Measurements from ENCODE around the gene THADA.

Gene THADA

GRCh38 chr2:43255296-43255910 lies 340.4 kb downstream of the THADA start:
- no peaks in the 10 kb centered on the region for H4K20me1 ChIP-seq (ENCODE audit: insufficient read depth, low read length)
- no peaks in the 10 kb centered on the region for H3K9me2 ChIP-seq (ENCODE audit: low read depth, low read length)
- no peaks in the 10 kb centered on the region for H3F3A ChIP-seq (ENCODE audit: insufficient read depth, low read length)
- no peaks in the 10 kb centered on the region for H3K4me1 ChIP-seq (ENCODE audit: insufficient read depth, low read length, severe bottlenecking)
- H3K27ac ChIP-seq (ENCODE audit: low read depth, low read length, poor library complexity, severe bottlenecking), result no peak overlapping the region
- H2AFZ ChIP-seq (ENCODE audit: low read length), result no peak overlapping the region
- no peak overlapping the region for H3K4me3 ChIP-seq (ENCODE audit: low read depth, low read length, poor library complexity, severe bottlenecking)
- H3K9me3 ChIP-seq (ENCODE audit: low read length), result no peaks in the 10 kb centered on the region
- H3K27me3 ChIP-seq (ENCODE audit: insufficient read depth, low read length), result no peaks in the 10 kb centered on the region
- H3K36me3 ChIP-seq (ENCODE audit: insufficient read depth, low read length), result no peaks in the 10 kb centered on the region
- H3K9ac ChIP-seq (ENCODE audit: low read length), result no peak overlapping the region
- TF ChIP-seq CTCF (IDR thresholded peaks at IDR 0.05; ENCODE audit: low read length) (no peak), EZH2 (IDR thresholded peaks at IDR 0.05; ENCODE audit: borderline replicate concordance, low read length) (no peak)
- H3K79me2 ChIP-seq (ENCODE audit: insufficient read depth, low read length), result no peaks in the 10 kb centered on the region
- H3K4me2 ChIP-seq (ENCODE audit: low read length), result no peak overlapping the region

- H4K20me1 ChIP-seq (ENCODE audit: insufficient read depth, low read length), result no peaks in the 10 kb centered on the region
- no peaks in the 10 kb centered on the region for H3F3A ChIP-seq (ENCODE audit: insufficient read depth, low read length)
- H3K27me3 ChIP-seq (ENCODE audit: insufficient read depth, low read length), result no peaks in the 10 kb centered on the region
- no peaks in the 10 kb centered on the region for H3K9me3 ChIP-seq (ENCODE audit: low read length)
- no peak overlapping the region for H3K9ac ChIP-seq (ENCODE audit: low read length)
- H3K4me3 ChIP-seq (ENCODE audit: low read depth, low read length, poor library complexity, severe bottlenecking), result no peak overlapping the region
- H3K27ac ChIP-seq (ENCODE audit: low read depth, low read length, poor library complexity, severe bottlenecking), result no peak overlapping the region
- no peaks in the 10 kb centered on the region for H3K9me2 ChIP-seq (ENCODE audit: low read depth, low read length)
- H2AFZ ChIP-seq (ENCODE audit: low read length), result no peak overlapping the region
- no peaks in the 10 kb centered on the region for H3K4me1 ChIP-seq (ENCODE audit: insufficient read depth, low read length, severe bottlenecking)
- H3K36me3 ChIP-seq (ENCODE audit: insufficient read depth, low read length), result no peaks in the 10 kb centered on the region
- H3K4me2 ChIP-seq (ENCODE audit: low read length), result no peak overlapping the region
- no peaks in the 10 kb centered on the region for H3K79me2 ChIP-seq (ENCODE audit: insufficient read depth, low read length)
- TF ChIP-seq EZH2 (IDR thresholded peaks at IDR 0.05; ENCODE audit: borderline replicate concordance, low read length), result no peak
- TF ChIP-seq CTCF (IDR thresholded peaks at IDR 0.05; ENCODE audit: low read length), result no peak
Measured at GRCh38 chr2:43254331-43254730, 341.5 kb downstream of the THADA start.

- no peak overlapping the region for H2AFZ ChIP-seq (ENCODE audit: low read length)
- H3K4me2 ChIP-seq (ENCODE audit: low read length), result no peak overlapping the region
- H3K4me1 ChIP-seq (ENCODE audit: insufficient read depth, low read length, severe bottlenecking), result no peaks in the 10 kb centered on the region
- no peaks in the 10 kb centered on the region for H3F3A ChIP-seq (ENCODE audit: insufficient read depth, low read length)
- H3K4me3 ChIP-seq (ENCODE audit: low read depth, low read length, poor library complexity, severe bottlenecking), result no peak overlapping the region
- H3K27ac ChIP-seq (ENCODE audit: low read depth, low read length, poor library complexity, severe bottlenecking), result no peak overlapping the region
- no peaks in the 10 kb centered on the region for H3K9me3 ChIP-seq (ENCODE audit: low read length)
- no peak overlapping the region for H3K9ac ChIP-seq (ENCODE audit: low read length)
- no peaks in the 10 kb centered on the region for H3K9me2 ChIP-seq (ENCODE audit: low read depth, low read length)
- H3K36me3 ChIP-seq (ENCODE audit: insufficient read depth, low read length), result no peaks in the 10 kb centered on the region
- no peaks in the 10 kb centered on the region for H3K79me2 ChIP-seq (ENCODE audit: insufficient read depth, low read length)
- no peaks in the 10 kb centered on the region for H3K27me3 ChIP-seq (ENCODE audit: insufficient read depth, low read length)
- no peaks in the 10 kb centered on the region for H4K20me1 ChIP-seq (ENCODE audit: insufficient read depth, low read length)
- TF ChIP-seq EZH2 (IDR thresholded peaks at IDR 0.05; ENCODE audit: borderline replicate concordance, low read length) (no peak), CTCF (IDR thresholded peaks at IDR 0.05; ENCODE audit: low read length) (no peak)
Measured at GRCh38 chr2:43251171-43251731, 344.6 kb downstream of the THADA start.
